Activated CD8-positive, alpha-beta memory T cell treated with anti-CD3 and anti-CD28 coated beads, Interleukin-2, amount 50 U/mL, for 48 hours (primary cell): ENCODE data around the gene TMEM178A.
"Not testable (repeated sequence)": the region's sequence is repeated elsewhere in the genome, so short reads cannot be mapped to it uniquely, and the experiment has no call there.

Experiments used
- DNase-seq: peaks from one replicate; pipeline ENCODE4 v3.0.0-alpha.2; 2020

TMEM178A gene

GRCh38 chr2:39665811-39666490, at the start of gene TMEM178A:
Gene TMEM178A (plus strand): TSS chr2:39665917. CDS start chr2:39665975, 58 bp downstream.
- peak; percentile 57 for DNase-seq

DNA sequence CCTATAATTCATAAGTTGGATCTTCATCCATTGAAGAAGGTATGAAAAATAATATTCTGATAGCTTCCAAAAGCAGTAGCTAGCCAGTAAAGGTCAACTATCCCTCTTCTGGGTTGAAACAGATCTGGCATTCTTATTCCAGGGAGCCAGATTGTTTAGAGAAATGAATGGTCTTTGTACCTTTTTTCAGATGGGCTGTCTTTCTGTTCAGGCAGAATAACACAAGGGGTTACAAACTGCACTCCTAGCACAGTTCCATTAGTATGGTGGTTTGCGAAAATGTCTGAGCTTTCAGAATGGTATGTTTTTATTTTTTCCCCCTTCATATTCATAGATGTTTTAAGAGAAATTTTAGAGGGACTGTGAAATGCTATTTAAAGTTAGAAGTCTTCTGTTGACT, 47.5 kb upstream of the TMEM178A start:
- no peak for DNase-seq

DNA sequence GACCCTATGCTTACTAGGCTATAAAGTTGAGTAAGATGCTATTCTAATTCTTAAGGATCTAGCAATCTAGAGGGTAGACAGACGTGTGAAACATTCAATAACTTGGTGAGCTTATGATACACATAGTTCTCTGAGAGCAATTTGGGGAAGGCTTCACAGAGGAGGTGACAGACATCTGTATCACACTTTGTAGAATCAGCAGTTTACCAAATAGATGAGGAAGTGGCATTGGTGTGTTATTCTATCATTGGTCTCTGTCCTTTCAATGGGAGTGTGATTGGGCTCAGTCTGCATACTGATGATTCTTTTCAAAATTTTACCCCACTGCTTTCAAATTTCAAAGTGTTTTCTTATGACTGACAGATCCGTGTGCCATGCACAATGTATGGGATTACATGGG, 47.0 kb upstream of the TMEM178A start:
- DNase-seq: no peak

- no peak for DNase-seq
These were observed 45.6 kb upstream of the TMEM178A start for GRCh38 chr2:39620067-39620466.

DNA sequence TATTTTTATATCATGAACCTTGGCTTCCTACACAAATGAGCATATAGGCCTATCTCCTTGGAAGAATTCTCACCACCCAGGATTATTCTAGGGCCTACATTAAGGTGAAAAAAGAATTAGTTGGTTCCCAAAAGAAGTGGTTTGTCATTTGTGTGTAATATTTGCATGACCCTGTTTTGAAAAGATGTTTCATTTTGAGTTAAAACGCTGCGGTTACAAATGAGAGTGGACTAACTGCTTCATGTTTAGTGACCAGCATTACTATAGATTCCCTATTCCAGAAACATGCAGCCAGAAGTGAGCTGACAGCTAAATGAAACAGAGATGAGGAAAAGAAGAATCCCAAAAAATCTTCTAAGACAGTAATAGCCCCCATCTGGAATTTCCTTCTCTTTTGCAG, 44.1 kb upstream of the TMEM178A start:
- no peak for DNase-seq

GRCh38 chr2:39622860-39623259, 42.9 kb upstream of the TMEM178A start:
- DNase-seq: no peak

- no peak for DNase-seq
These were observed 41.8 kb upstream of the TMEM178A start for GRCh38 chr2:39623917-39624316.

- DNase-seq: no peak
These were observed 40.4 kb upstream of the TMEM178A start for GRCh38 chr2:39625193-39625926.

GRCh38 chr2:39625927-39626270, 39.8 kb upstream of the TMEM178A start:
- DNase-seq: no peak

DNA sequence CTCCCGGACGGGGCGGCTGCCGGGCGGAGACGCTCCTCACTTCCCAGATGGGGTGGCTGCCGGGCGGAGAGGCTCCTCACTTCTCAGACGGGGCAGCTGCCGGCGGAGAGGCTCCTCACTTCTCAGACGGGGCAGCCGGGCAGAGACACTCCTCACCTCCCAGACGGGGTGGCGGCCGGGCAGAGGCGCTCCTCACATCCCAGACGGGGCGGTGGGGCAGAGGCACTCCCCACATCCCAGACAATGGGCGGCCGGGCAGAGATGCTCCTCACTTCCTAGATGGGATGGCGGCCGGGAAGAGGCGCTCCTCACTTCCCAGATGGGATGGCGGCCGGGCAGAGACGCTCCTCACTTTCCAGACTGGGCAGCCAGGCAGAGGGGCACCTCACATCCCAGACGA, 37.4 kb upstream of the TMEM178A start:
- DNase-seq: not testable (repeated sequence)

DNA sequence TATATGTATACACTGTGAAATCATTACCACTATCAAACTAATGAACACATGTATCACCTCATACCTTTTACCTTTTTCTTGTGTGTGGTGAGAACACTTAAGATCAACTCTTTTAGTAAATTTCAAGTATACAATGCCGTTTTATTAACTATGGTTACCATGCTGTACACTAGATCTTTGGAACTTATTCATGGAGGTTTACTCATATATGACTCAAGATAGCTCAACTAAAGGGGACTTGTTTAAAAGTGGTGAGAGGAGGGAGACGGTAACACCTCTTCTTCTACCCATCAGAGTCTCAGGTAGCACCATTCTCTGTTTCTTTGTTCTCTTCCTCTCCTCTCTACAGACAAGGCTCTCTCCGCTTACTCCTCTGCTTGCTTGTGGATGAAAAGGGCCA, 36.1 kb upstream of the TMEM178A start:
- no peak for DNase-seq

DNA sequence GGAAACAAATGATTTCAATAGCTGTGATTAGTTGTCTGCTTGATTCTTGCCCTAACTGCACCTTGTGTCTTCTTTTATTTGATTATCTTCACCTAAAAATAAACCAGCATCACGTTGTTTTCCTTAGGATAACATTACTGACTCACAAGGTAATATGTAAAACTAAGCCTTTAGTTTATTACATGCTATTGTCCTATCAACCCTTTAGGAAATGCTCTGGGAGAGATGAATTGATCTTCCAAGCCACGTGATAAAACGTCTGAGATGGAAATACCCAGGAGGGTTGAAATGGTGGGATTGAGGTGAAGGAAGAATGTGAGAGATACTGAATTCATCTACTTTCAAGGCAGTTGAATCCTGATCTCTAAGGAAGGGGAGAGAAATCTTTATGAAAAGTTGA, 34.5 kb upstream of the TMEM178A start:
- DNase-seq: no peak

DNA sequence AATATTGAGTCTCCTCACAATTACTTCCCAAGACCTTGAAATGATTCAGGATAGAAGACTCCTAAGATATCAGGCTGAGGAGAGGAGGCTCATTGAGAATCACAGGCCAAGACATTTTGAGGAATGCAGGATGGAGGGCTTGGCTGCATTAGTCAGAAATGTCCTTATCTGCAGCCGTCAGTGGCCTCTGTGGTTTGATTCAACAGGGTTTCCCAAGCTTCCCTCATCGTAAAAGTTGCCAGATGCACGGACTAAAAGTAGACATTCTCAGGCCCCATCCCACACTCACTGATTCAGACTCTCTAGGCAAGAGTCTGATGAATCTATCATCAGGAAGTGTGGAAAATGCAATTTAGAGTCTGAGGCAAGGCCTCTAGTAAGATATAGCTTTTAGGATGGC, 34.0 kb upstream of the TMEM178A start:
- DNase-seq: no peak

- DNase-seq: no peak
These were observed 32.8 kb upstream of the TMEM178A start for GRCh38 chr2:39632876-39633275.

- no peak for DNase-seq
These were observed 29.4 kb upstream of the TMEM178A start for GRCh38 chr2:39636306-39636705.

DNA sequence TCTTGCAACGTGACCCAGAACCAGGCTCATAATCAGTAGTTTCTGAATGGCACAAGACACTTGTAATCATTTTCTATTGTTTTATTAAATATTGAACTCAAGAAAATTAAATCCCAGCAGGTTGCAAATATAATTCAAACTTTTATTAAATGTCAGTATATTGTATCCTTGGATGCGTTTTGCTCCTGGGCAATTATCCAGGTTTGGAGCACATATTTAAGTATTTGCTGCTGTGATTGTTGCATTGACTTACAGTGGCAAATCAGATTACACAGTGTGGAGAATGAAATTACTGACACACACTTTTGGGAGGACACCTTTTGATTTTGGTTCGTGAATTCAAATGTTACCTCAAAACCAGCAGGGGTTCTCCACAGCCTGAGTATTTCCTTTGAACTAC, 27.1 kb upstream of the TMEM178A start:
- DNase-seq: no peak

GRCh38 chr2:39640107-39640506, 25.6 kb upstream of the TMEM178A start:
- DNase-seq: no peak

DNA sequence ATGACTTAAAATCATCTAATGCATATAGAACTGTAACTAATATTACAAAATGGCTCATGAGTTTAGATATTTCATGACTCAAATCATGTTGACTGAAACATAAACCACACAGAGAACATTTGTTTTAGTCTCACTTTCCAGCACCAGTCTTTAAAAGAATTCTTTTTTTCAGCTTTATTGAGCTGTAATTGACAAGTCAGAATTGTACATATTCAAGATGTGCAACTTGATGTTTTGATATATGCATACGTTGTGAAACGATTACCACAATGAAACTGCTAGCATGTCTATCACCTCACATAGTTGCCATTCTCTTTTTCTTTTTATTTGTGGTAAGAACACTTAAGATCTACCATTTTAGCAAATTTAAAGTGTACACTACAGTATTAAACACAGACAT, 25.0 kb upstream of the TMEM178A start:
- DNase-seq: no peak

DNA sequence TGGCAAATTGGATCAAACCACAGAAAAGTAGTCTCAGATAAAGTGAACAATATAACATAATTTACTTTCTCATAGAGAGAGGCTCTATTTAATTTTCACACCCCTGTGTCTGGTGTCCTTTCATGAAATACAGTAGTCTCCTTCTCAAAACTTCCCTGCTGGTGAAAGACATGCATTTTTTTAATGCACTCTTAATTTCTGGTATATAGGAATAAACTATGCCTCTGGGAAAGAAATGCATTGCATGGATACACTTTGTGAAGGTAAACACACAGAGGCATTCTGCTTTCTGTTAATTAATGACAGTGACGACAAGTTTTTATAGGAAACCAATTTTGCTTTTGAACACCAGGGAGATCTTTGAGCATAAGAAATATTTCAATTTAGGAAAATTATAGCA, 24.1 kb upstream of the TMEM178A start:
- DNase-seq: no peak

- no peak for DNase-seq
These were observed 23.5 kb upstream of the TMEM178A start for GRCh38 chr2:39642051-39642718.

- DNase-seq: no peak
These were observed 19.9 kb upstream of the TMEM178A start for GRCh38 chr2:39645826-39646225.

- no peak for DNase-seq
These were observed 19.4 kb upstream of the TMEM178A start for GRCh38 chr2:39646267-39646666.

GRCh38 chr2:39647104-39647765, 18.5 kb upstream of the TMEM178A start:
- no peak for DNase-seq

GRCh38 chr2:39648580-39648979, 17.1 kb upstream of the TMEM178A start:
- no peak for DNase-seq
